Pancreas (tissue), 10 donors: ENCODE results near the gene CNIH4. TPM values are rescaled to one million over a fixed set of nuclear protein-coding genes. Genes with fewer than 3 reads are reported as not detected.

Experiments
- ATAC-seq, 4 donors: fragments of 200-7000 bp; cut with Tn5 transposase; one replicate each; pipeline versions ENCODE4 v1.8.0 to v1.9.1; 2020; ENCODE audit warnings: mild to moderate bottlenecking in 4 of 4, moderate library complexity in 4 of 4
- DNase-seq, 6 donors: peaks; one replicate each; pipeline ENCODE4 v3.0.0-alpha.2; 2020
- FAIRE-seq: peaks from 2 replicates; lab custom pipeline; 2012; peaks lifted over from hg19 to GRCh38; lab: Jason Lieb, UNC
- H3K27ac ChIP-seq, 4 donors: fragments of 200-600 bp; sonication (generic); 1 replicate in 3 of 4; 2 replicates in 1 of 4; pipeline versions ENCODE4 v1.5.0 to v1.8.0; 2020
- H3K27me3 ChIP-seq, 4 donors: fragments of 200-600 bp; one replicate each; pipeline ENCODE4 v1.8.0; 2021
- H3K36me3 ChIP-seq, 3 donors: fragments of 200-600 bp; sonication (generic) in 1 of 3; one replicate each; pipeline versions ENCODE4 v1.5.0 to v1.8.0; 2020 to 2021
- H3K4me1 ChIP-seq, 3 donors: fragments of 200-600 bp; one replicate each; pipeline ENCODE4 v1.8.0; 2021
- H3K4me3 ChIP-seq, 4 donors: fragments of 200-600 bp; sonication (generic) in 2 of 4; one replicate each; pipeline versions ENCODE4 v1.5.0 to v1.8.0; 2020 to 2021
- H3K9me3 ChIP-seq, 4 donors: fragments of 200-600 bp; one replicate each; pipeline ENCODE4 v1.8.0; 2021
- CTCF ChIP-seq, 4 donors: fragments of 200-600 bp; sonication (generic) in 3 of 4; IDR thresholded peaks; one replicate each; pipeline versions ENCODE4 v1.5.0 to v1.8.0; 2021; ENCODE audit warnings: antibody characterized with exemption in 4 of 4
- WGBS, 2 donors: extraction: QIAGEN DNeasy Blood & Tissue Kit; methylation state at CpG; one replicate each; pipeline ENCODE4 v1.1.7; 2013; 5-methylcytosine and 5-hydroxymethylcytosine counted together
- intact Hi-C, 3 donors: fragments of 100-400 bp; cut with DNase I; formaldehyde crosslinking; loops; one replicate each; pipeline versions ENCODE4 v1.11.1 to v1.14.2; 2022
- polyA plus RNA-seq, 2 donors: library from polyadenylated mRNA; stranded (reverse); fragments of 200-250 nt; gene quantifications; one replicate each; pipeline ENCODE4 v1.2.3, GENCODE V29; 2013
- total RNA-seq, 6 donors: library from RNA; stranded (reverse); fragmentation: NEBNext Ultra II Directional in 4 of 6; extraction: Animal tissue kit (Norgen Biotek cat#: 25700) in 4 of 6; gene quantifications; one replicate each; pipeline versions ENCODE4 v1.2.1 to v1.2.4, GENCODE V29; 2021 to 2023
- donor health status: healthy with polysubstance abuse.
- donor health status: DM: no; HTN: no; CAD: no; lungs with moderate emphysema.
- donor health status: DM: no; HTN: no; CAD: no.
- donor health status: control.
- donor health status: control.
- donor health status: Bipolar disorder and iron deficiency.
- donor health status: DM: yes; HTN: yes; CAD: no.
- donor health status: DM: no; HTN: no; CAD: no.
- donor health status: DM: no; HTN: no; CAD: no.
- donor health status: DM: yes; HTN: yes; CAD: no.

CNIH4 gene
- total and polyA plus RNA-seq, 8 donors: 8.0 to 17.9 (median 13.9) TPM

GRCh38 chr1:224404916-224405603 lies 48.4 kb downstream of the CNIH4 start:
- no peak for ATAC-seq
- H3K36me3 ChIP-seq: peaks cover 0 to 75% (median 10%) of the 10 kb centered on the region in 3 donors
- H3K27me3 ChIP-seq: no peaks in the 10 kb centered on the region
- no peak for FAIRE-seq
- H3K27ac ChIP-seq: no peak overlapping the region
- DNase-seq: no peak
- no peaks in the 10 kb centered on the region for H3K4me1 ChIP-seq
- 73 to 79% methylated on average over 3 of the region's 3 CpGs for WGBS, 2 donors
- H3K9me3 ChIP-seq: no peaks in the 10 kb centered on the region
- no peak overlapping the region for H3K4me3 ChIP-seq
- no peak for TF ChIP-seq CTCF (IDR thresholded peaks at IDR 0.05)
- intact Hi-C loops: no loop called here

GRCh38 chr1:224405604-224405970 lies 48.9 kb downstream of the CNIH4 start:
- no peak overlapping the region for H3K4me3 ChIP-seq
- TF ChIP-seq CTCF (IDR thresholded peaks at IDR 0.05): no peak
- intact Hi-C loops: no loop called here
- no peaks in the 10 kb centered on the region for H3K27me3 ChIP-seq
- 88 to 92% methylated on average over 2 of the region's 2 CpGs for WGBS, 2 donors
- no peak for ATAC-seq
- no peaks in the 10 kb centered on the region for H3K4me1 ChIP-seq
- H3K9me3 ChIP-seq: no peaks in the 10 kb centered on the region
- peaks cover 0 to 79% (median 10%) of the 10 kb centered on the region in 3 donors for H3K36me3 ChIP-seq
- no peak for DNase-seq
- no peak for FAIRE-seq
- no peak overlapping the region for H3K27ac ChIP-seq

GRCh38 chr1:224406216-224406615 lies 49.5 kb downstream of the CNIH4 start:
- Histone ChIP-seq H3K9me3 (no peaks in the 10 kb centered on the region), H3K4me1 (no peaks in the 10 kb centered on the region), H3K27ac (no peak overlapping the region), H3K27me3 (no peaks in the 10 kb centered on the region), H3K4me3 (no peak overlapping the region), H3K36me3 (peaks cover 0 to 74% (median 14%) of the 10 kb centered on the region in 3 donors)
- TF ChIP-seq CTCF (IDR thresholded peaks at IDR 0.05): no peak
- no peak for DNase-seq
- intact Hi-C loops: no loop called here
- no peak for ATAC-seq
- no peak for FAIRE-seq

GRCh38 chr1:224407571-224408293 lies 51.1 kb downstream of the CNIH4 start:
- DNase-seq (peak in 1 of 6 donors; percentile 41), ATAC-seq (peak in 1 of 4 donors; percentile 24), FAIRE-seq (no peak)
- H3K36me3 ChIP-seq: peaks cover 0 to 67% (median 14%) of the 10 kb centered on the region in 3 donors
- no peaks in the 10 kb centered on the region for H3K4me1 ChIP-seq
- intact Hi-C loops: no loop called here
- no peak overlapping the region for H3K4me3 ChIP-seq
- no peaks in the 10 kb centered on the region for H3K27me3 ChIP-seq
- no peak overlapping the region for H3K27ac ChIP-seq
- no peaks in the 10 kb centered on the region for H3K9me3 ChIP-seq
- 59 to 73% methylated on average over 7 of the region's 7 CpGs for WGBS, 2 donors
- TF ChIP-seq CTCF (IDR thresholded peaks at IDR 0.05): no peak

GRCh38 chr1:224408294-224408590 lies 51.6 kb downstream of the CNIH4 start:
- Histone ChIP-seq H3K9me3 (no peaks in the 10 kb centered on the region), H3K4me3 (no peak overlapping the region), H3K27me3 (no peaks in the 10 kb centered on the region), H3K4me1 (no peaks in the 10 kb centered on the region), H3K36me3 (peaks cover 0 to 62% (median 10%) of the 10 kb centered on the region in 3 donors), H3K27ac (no peak overlapping the region)
- no peak for DNase-seq
- intact Hi-C loops: no loop called here
- no peak for TF ChIP-seq CTCF (IDR thresholded peaks at IDR 0.05)
- FAIRE-seq: no peak
- WGBS, 2 donors: 95 to 98% methylated on average over 1 of the region's 1 CpG
- ATAC-seq: no peak
